CD4-positive, alpha-beta T cell (primary cell): ENCODE data around the gene SLC46A3. TPM values are rescaled to one million over a fixed set of nuclear protein-coding genes. Genes with fewer than 3 reads are reported as not detected.

Experiments used
- ATAC-seq: fragments of 200-7000 bp; cut with Tn5 transposase; one replicate; pipeline ENCODE4 v1.10.0; 2022; ENCODE audit warnings: mild to moderate bottlenecking; ENCODE audit not compliant: poor library complexity
- CTCF ChIA-PET: fragments of 350-600 bp; sonication (Branson Sonifier 250); formaldehyde crosslinking; loops from one replicate; lab custom pipeline; 2021; ENCODE audit warnings: antibody characterized with exemption, inconsistent platforms; lab: Charles Lee
- POLR2A ChIA-PET: fragments of 350-600 bp; sonication (Branson Sonifier 250); formaldehyde crosslinking; loops from one replicate; lab custom pipeline; 2021; ENCODE audit warnings: antibody characterized with exemption, inconsistent platforms; lab: Charles Lee
- DNase-seq, 14 experiments: peaks; one replicate each; pipeline ENCODE4 v3.0.0-alpha.2; 2013 to 2020; ENCODE audit warnings: mixed read lengths in 2 of 14
- H3K27ac ChIP-seq, 2 donors: one replicate each; pipeline versions ENCODE4 v1.5.1 to v1.7.0; 2013; ENCODE audit warnings: low read length in 2 of 2, low read depth in 1 of 2, mild to moderate bottlenecking in 1 of 2
- H3K27me3 ChIP-seq, 2 experiments: 1 replicate in 1 of 2; 2 replicates in 1 of 2; pipeline versions ENCODE4 v1.6.1 to v1.7.0; 2013; ENCODE audit warnings: low read length in 2 of 2, control low read depth in 1 of 2, mild to moderate bottlenecking in 1 of 2, moderate library complexity in 1 of 2; ENCODE audit not compliant: insufficient read depth in 2 of 2, control insufficient read depth in 1 of 2
- H3K36me3 ChIP-seq: one replicate; pipeline ENCODE4 v1.6.1; 2013; ENCODE audit warnings: low read length, control low read depth; ENCODE audit not compliant: insufficient read depth
- H3K4me1 ChIP-seq: one replicate; pipeline ENCODE4 v1.6.1; 2013; ENCODE audit warnings: low read length, control low read depth; ENCODE audit not compliant: insufficient read depth
- H3K4me3 ChIP-seq: one replicate; pipeline ENCODE4 v1.5.1; 2013; ENCODE audit warnings: mild to moderate bottlenecking, low read length, moderate library complexity
- H3K9me3 ChIP-seq, 2 experiments: 1 replicate in 1 of 2; 2 replicates in 1 of 2; pipeline versions ENCODE4 v1.6.1 to v1.7.0; 2013; ENCODE audit warnings: low read length in 2 of 2, mild to moderate bottlenecking in 2 of 2, control low read depth in 1 of 2, moderate library complexity in 1 of 2; ENCODE audit not compliant: control insufficient read depth in 1 of 2, insufficient read depth in 1 of 2
- H3K27ac Mint-ChIP-seq: one replicate; pipeline ENCODE4 v1.8.0; 2020; ENCODE audit warnings: mixed read lengths
- H3K27me3 Mint-ChIP-seq: one replicate; pipeline ENCODE4 v1.8.0; 2021; ENCODE audit warnings: mixed read lengths
- H3K36me3 Mint-ChIP-seq: one replicate; pipeline ENCODE4 v1.8.0; 2021; ENCODE audit warnings: low read depth, mixed read lengths
- H3K4me1 Mint-ChIP-seq: one replicate; pipeline ENCODE4 v1.8.0; 2021; ENCODE audit warnings: low read depth, mixed read lengths
- H3K4me3 Mint-ChIP-seq: one replicate; pipeline ENCODE4 v1.8.0; 2020; ENCODE audit warnings: mild to moderate bottlenecking, mixed read lengths
- H3K9me3 Mint-ChIP-seq: one replicate; pipeline ENCODE4 v1.8.0; 2020; ENCODE audit warnings: mixed read lengths
- intact Hi-C, 2 experiments: fragments of 100-400 bp; cut with DNase I in 1 of 2; cut with micrococcal nuclease in 1 of 2; formaldehyde crosslinking; loops; one replicate each; pipeline versions ENCODE4 v1.15.1 to v1.9.0; 2023 to 2025; cut with DNase I, micrococcal nuclease
- total RNA-seq, 174 experiments: library from RNA in 2 of 174; stranded (reverse) in 2 of 174; gene quantifications; one replicate each; pipeline ENCODE4 v1.2.3 and lab custom pipeline; 2021 to 2026
- TF ChIP-seq, protein P1 (sequence below): fragments of 200-600 bp; IDR thresholded peaks from one replicate; pipeline ENCODE4 v1.8.0; 2022; ENCODE audit warnings: antibody characterized with exemption, mild to moderate bottlenecking

The SLC46A3 gene
- total RNA-seq, 2 experiments from 2014 or later: 6.3 to 7.4 TPM

DNA sequence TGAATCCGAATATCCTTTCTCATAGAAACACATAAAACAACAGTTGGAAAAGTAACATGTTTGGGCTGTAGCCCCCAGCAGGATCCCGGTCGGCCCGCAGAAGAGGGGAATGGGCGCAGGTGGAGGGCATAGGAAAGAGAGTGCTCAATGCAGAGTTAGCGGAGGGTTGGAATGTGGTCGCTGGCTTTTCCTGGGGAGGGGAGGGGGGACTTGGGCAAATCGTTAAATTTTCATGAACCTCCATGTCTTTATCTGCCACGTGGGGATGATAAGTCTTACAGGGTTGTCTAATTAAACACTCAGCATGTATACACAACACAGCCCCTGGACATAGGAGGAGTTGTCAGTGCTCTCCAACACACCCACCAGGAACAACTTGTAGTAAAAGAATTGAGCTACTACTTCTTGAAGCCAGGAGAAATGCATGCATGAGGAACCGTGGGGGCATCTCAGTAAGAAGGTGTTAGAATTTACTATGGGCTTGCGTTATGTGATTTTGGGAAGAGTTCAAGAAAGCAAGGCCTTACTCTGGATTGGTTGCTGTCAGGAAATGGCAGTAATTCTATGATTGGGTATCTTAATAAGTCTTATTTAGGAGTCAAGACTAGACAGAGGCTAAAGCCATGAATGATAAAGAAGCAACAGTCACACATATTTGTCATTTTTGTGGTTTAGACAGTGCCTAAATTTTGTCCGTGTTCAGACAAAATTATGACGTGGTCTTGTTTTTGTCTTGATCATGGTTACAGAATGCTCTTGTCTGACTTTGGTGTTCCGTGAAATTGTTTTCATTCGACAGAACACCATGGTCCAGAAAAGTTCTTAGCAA, 671 bp upstream of the SLC46A3 start:
- H3K27me3 Mint-ChIP-seq: no peaks in the 10 kb centered on the region
- TF ChIP-seq, protein P1, sequence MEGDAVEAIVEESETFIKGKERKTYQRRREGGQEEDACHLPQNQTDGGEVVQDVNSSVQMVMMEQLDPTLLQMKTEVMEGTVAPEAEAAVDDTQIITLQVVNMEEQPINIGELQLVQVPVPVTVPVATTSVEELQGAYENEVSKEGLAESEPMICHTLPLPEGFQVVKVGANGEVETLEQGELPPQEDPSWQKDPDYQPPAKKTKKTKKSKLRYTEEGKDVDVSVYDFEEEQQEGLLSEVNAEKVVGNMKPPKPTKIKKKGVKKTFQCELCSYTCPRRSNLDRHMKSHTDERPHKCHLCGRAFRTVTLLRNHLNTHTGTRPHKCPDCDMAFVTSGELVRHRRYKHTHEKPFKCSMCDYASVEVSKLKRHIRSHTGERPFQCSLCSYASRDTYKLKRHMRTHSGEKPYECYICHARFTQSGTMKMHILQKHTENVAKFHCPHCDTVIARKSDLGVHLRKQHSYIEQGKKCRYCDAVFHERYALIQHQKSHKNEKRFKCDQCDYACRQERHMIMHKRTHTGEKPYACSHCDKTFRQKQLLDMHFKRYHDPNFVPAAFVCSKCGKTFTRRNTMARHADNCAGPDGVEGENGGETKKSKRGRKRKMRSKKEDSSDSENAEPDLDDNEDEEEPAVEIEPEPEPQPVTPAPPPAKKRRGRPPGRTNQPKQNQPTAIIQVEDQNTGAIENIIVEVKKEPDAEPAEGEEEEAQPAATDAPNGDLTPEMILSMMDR: no peak
- ChIA-PET POLR2A (interaction anchor here (1.0 to 4.0 kb wide), 4 partner anchors 11 to 582 kb away, joined by 3 to 57 read pairs (median 5); partner anchors contain the start of genes PAN3 and POMP), CTCF (interaction anchor here (1.5 kb wide), 1 partner anchor 62 kb away, joined by 3 read pairs; no protein-coding TSS in a partner anchor)
- Histone ChIP-seq H3K27me3 (no peaks in the 10 kb centered on the region), H3K4me1 (peaks cover 24% of the 10 kb centered on the region), H3K4me3 (peak overlapping the region; percentile 95), H3K36me3 (no peaks in the 10 kb centered on the region), H3K27ac (peak overlapping the region in 1 of 2 donors; percentile 74), H3K9me3 (no peaks in the 10 kb centered on the region)
- H3K36me3 Mint-ChIP-seq: peaks cover 24% of the 10 kb centered on the region
- H3K27ac Mint-ChIP-seq: peak overlapping the region; percentile 88
- DNase-seq (peak in 1 of 14 experiments; percentile 32), ATAC-seq (no peak)
- H3K4me1 Mint-ChIP-seq: peaks cover 34% of the 10 kb centered on the region
- H3K9me3 Mint-ChIP-seq: no peaks in the 10 kb centered on the region
- intact Hi-C loops: loop anchor here in 1 of 2 experiments (2.0 to 10.0 kb wide), 2 partner anchors 61 to 1545 kb away; partner anchors contain the start of genes POMP and USP12
- H3K4me3 Mint-ChIP-seq: peak overlapping the region; percentile 94

DNA sequence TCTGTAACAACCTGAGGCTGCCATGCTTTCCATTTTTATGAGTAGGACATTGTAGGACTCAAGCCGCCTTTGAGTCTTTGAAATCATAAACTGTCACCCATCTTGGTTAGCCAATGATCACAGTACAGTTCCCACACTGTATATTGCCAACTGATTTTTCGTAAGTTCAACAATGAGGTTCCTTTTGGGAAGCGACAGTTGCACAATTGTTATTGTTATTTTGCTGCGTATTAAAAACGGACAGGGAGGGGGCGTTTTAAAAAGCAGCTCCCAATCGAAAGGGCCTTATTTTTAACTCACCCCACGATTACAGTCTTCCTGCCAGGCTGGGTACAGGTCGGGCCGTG, 601 bp downstream of the SLC46A3 start:
- peak; percentile 0 for ATAC-seq
- Mint-ChIP-seq H3K4me3 (peak overlapping the region; percentile 94), H3K9me3 (no peaks in the 10 kb centered on the region), H3K27ac (peak overlapping the region; percentile 88), H3K4me1 (peaks cover 34% of the 10 kb centered on the region), H3K27me3 (no peaks in the 10 kb centered on the region), H3K36me3 (peaks cover 30% of the 10 kb centered on the region)
- TF ChIP-seq, protein P1: no peak
- no peaks in the 10 kb centered on the region for H3K27me3 ChIP-seq
- CTCF ChIA-PET: interaction anchor here (1.5 kb wide), 1 partner anchor 61 kb away, joined by 3 read pairs; no protein-coding TSS in a partner anchor
- no peaks in the 10 kb centered on the region for H3K9me3 ChIP-seq
- no peak for DNase-seq
- peak overlapping the region; percentile 95 for H3K4me3 ChIP-seq
- peaks cover 24% of the 10 kb centered on the region for H3K4me1 ChIP-seq
- POLR2A ChIA-PET: interaction anchor here (1.0 to 4.0 kb wide), 5 partner anchors 10 to 581 kb away, joined by 3 to 57 read pairs (median 5); partner anchors contain the start of genes PAN3 and POMP
- H3K36me3 ChIP-seq: peaks cover 2% of the 10 kb centered on the region
- intact Hi-C loops: loop anchor here (1.0 to 10.0 kb wide), 3 partner anchors 59 to 1543 kb away; partner anchors contain the start of genes POMP (in 1 of the 2) and USP12 (in 1 of the 2)
- H3K27ac ChIP-seq: peak overlapping the region; percentile 74 to 76

DNA sequence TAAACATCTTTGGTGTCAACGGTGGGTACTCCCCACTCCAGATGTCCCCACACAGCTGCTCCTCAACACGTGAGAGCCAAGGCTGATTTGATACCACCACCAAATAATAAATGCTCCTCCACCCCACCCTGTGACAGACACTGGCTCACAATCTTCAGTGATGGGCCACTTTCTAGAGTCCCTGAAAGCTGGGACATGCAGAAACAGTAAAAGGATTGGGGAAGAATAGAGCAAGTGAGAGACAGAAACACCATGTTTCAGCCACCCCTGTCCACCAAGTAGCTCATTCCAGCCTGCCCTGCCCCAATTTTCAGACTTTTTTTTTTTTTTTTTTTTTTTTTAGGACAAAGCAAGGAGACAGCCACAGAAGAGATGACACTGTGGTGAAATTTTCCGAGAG, 1.6 kb downstream of the SLC46A3 start:
- Mint-ChIP-seq H3K9me3 (no peaks in the 10 kb centered on the region), H3K4me3 (peak overlapping the region; percentile 94), H3K27me3 (no peaks in the 10 kb centered on the region), H3K36me3 (peaks cover 39% of the 10 kb centered on the region), H3K27ac (peak overlapping the region; percentile 88), H3K4me1 (peaks cover 34% of the 10 kb centered on the region)
- Histone ChIP-seq H3K27ac (no peak overlapping the region), H3K36me3 (peaks cover 6% of the 10 kb centered on the region), H3K4me3 (no peak overlapping the region), H3K9me3 (no peaks in the 10 kb centered on the region), H3K27me3 (no peaks in the 10 kb centered on the region), H3K4me1 (peaks cover 24% of the 10 kb centered on the region)
- TF ChIP-seq, protein P1: no peak
- intact Hi-C loops: loop anchor here in 1 of 2 experiments (10.0 kb wide), 1 partner anchor 1542 kb away; the partner anchor contains the start of gene USP12
- ChIA-PET POLR2A (interaction anchor here (4.0 kb wide), 1 partner anchor 58 kb away, joined by 57 read pairs; the partner anchor contains the start of gene POMP), CTCF (interaction anchor here (1.0 kb wide), 1 partner anchor 18 kb away, joined by 3 read pairs; no protein-coding TSS in a partner anchor)
- DNase-seq (no peak), ATAC-seq (no peak)
